MCF 10A (cell line): ENCODE results near the gene GEMIN7. TPM values are rescaled to one million over a fixed set of nuclear protein-coding genes. Genes with fewer than 3 reads are reported as not detected.

ENCODE experiments used
- BruUV-seq: library from RNA; stranded (reverse); fragments of 400-500 nt; replicated peaks from 2 replicates; lab custom pipeline; 2021; lab: Mats Ljungman, UMichigan
- CTCF ChIA-PET: fragments of 300-600 bp; sonication (Branson Sonifier 250); formaldehyde crosslinking; extraction: SDS; loops from one replicate; lab custom pipeline; 2021; ENCODE audit warnings: antibody characterized with exemption, inconsistent platforms; lab: Yijun Ruan, JAX
- POLR2A ChIA-PET: fragments of 300-600, 350-650 bp; sonication (Branson Sonifier 250); formaldehyde crosslinking; extraction: SDS; loops from one replicate; lab custom pipeline; 2020; ENCODE audit warnings: antibody characterized with exemption, inconsistent platforms; lab: Yijun Ruan, JAX
- DNase-seq: peaks from one replicate; pipeline ENCODE4 v3.0.0-alpha.2; 2018; ENCODE audit not compliant: unreplicated experiment
- H3K27ac Mint-ChIP-seq: one replicate; pipeline ENCODE4 v1.8.0; 2022; ENCODE audit warnings: mild to moderate bottlenecking, low read depth, mixed read lengths; ENCODE audit not compliant: unreplicated experiment
- H3K27me3 Mint-ChIP-seq: one replicate; pipeline ENCODE4 v1.8.0; 2022; ENCODE audit warnings: mixed read lengths; ENCODE audit not compliant: insufficient read depth, unreplicated experiment
- H3K36me3 Mint-ChIP-seq: one replicate; pipeline ENCODE4 v1.8.0; 2022; ENCODE audit warnings: mild to moderate bottlenecking, moderate library complexity, mixed read lengths; ENCODE audit not compliant: insufficient read depth, unreplicated experiment
- H3K4me1 Mint-ChIP-seq: one replicate; pipeline ENCODE4 v1.8.0; 2022; ENCODE audit warnings: mixed read lengths; ENCODE audit not compliant: insufficient read depth, unreplicated experiment
- H3K4me3 Mint-ChIP-seq: one replicate; pipeline ENCODE4 v1.8.0; 2022; ENCODE audit warnings: mild to moderate bottlenecking, moderate library complexity, mixed read lengths; ENCODE audit not compliant: unreplicated experiment
- H3K9me3 Mint-ChIP-seq: one replicate; pipeline ENCODE4 v1.8.0; 2022; ENCODE audit warnings: mixed read lengths; ENCODE audit not compliant: unreplicated experiment
- CTCF ChIP-seq: fragments of 200-600 bp; IDR thresholded peaks from one replicate; pipeline ENCODE4 v1.8.0; 2022; ENCODE audit warnings: antibody characterized with exemption, mild to moderate bottlenecking; ENCODE audit not compliant: unreplicated experiment
- intact Hi-C: fragments of 100-400 bp; cut with micrococcal nuclease; formaldehyde crosslinking; loops from 2 replicates; pipeline ENCODE4 v1.14.1; 2022
- total RNA-seq: library from RNA; stranded (reverse); gene quantifications from 2 replicates; pipeline ENCODE4 v1.2.3, GENCODE V29; 2022

The GEMIN7 gene
- total RNA-seq, 1 experiment from 2014 or later = 21.0 TPM

DNA sequence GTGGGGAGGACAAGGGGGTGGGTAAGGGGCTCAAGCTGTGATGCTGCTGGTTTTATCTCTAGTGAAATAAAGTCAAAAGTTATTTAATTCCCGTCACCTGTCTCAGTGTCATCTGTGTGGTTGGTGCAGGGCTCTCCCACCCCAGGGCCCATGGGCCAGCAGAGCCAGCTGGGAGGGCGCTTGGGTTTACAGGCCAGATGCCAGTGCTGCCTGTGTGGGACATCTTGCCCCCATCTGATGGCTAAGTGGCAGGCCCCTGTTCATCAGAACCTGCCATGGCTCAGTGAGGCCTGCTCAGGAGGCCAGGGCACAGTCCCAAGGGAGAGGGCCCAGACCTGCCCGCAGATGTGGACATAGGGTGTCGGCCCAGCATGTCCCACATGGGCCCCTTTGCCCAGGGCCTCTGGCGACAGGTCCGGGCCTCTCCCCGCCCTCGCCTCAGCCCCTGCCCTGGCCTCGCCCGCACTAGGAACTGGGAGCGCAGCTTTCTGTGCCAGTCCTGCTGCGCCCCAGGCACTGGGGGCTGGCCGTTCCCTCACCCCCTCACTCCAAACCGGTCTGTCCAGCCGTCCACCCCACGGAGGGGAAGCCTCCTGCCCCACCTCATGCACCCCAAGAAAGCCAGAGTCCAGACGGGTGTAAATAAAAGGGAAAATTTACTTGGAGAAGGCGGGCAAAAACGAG is 8.1 kb upstream of the GEMIN7 start:
- ChIA-PET POLR2A (no interaction called here), CTCF (interaction anchor here (3.4 kb wide), 1 partner anchor 11 kb away, joined by 13 read pairs; no protein-coding TSS in a partner anchor)
- Mint-ChIP-seq H3K36me3 (peaks cover 50% of the 10 kb centered on the region), H3K4me3 (no peak overlapping the region), H3K9me3 (no peaks in the 10 kb centered on the region), H3K4me1 (no peaks in the 10 kb centered on the region), H3K27me3 (no peaks in the 10 kb centered on the region), H3K27ac (no peak overlapping the region)
- intact Hi-C loops = no loop called here
- no peak for TF ChIP-seq CTCF
- no TSS peak for BruUV-seq
- no peak for DNase-seq

- H3K27me3 Mint-ChIP-seq = no peaks in the 10 kb centered on the region
- POLR2A ChIA-PET = interaction anchor here (1.1 to 1.2 kb wide), 2 partner anchors 20 to 32 kb away, joined by 3 to 9 read pairs; partner anchors contain the start of gene CLASRP
- DNase-seq = no peak
- intact Hi-C loops = no loop called here
- no peak overlapping the region for H3K4me3 Mint-ChIP-seq
- peaks cover 50% of the 10 kb centered on the region for H3K36me3 Mint-ChIP-seq
- BruUV-seq = no TSS peak
- peaks cover under 1% of the 10 kb centered on the region for H3K4me1 Mint-ChIP-seq
- no peak for TF ChIP-seq CTCF
- H3K9me3 Mint-ChIP-seq = no peaks in the 10 kb centered on the region
- CTCF ChIA-PET = interaction anchor here (3.4 kb wide), 1 partner anchor 12 kb away, joined by 13 read pairs; no protein-coding TSS in a partner anchor
- H3K27ac Mint-ChIP-seq = no peak overlapping the region
Observed at GRCh38 chr19:45071545-45071938, 7.5 kb upstream of the GEMIN7 start.

- H3K4me1 Mint-ChIP-seq = peaks cover 7% of the 10 kb centered on the region
- H3K9me3 Mint-ChIP-seq = no peaks in the 10 kb centered on the region
- no peaks in the 10 kb centered on the region for H3K27me3 Mint-ChIP-seq
- peaks cover 50% of the 10 kb centered on the region for H3K36me3 Mint-ChIP-seq
- no peak for DNase-seq
- BruUV-seq = no TSS peak
- POLR2A ChIA-PET = interaction anchor here (0.6 to 1.2 kb wide), 4 partner anchors 19 to 376 kb away, joined by 3 to 9 read pairs (median 3); partner anchors contain the start of gene CLASRP
- H3K27ac Mint-ChIP-seq = no peak overlapping the region
- CTCF ChIA-PET = interaction anchor here (0.6 to 3.4 kb wide), 2 partner anchors 13 to 14 kb away, joined by 3 to 13 read pairs; no protein-coding TSS in a partner anchor
- no peak overlapping the region for H3K4me3 Mint-ChIP-seq
- TF ChIP-seq CTCF = no peak
- intact Hi-C loops = no loop called here
Observed at GRCh38 chr19:45071969-45072790, 6.9 kb upstream of the GEMIN7 start.
